Inflammatory macrophage (primary cell): Measurements from ENCODE around the gene GOLGA6L25.
"Not testable (repeated sequence)": the region's sequence is repeated elsewhere in the genome, so short reads cannot be mapped to it uniquely, and the experiment has no call there.

ENCODE experiments used
- DNase-seq, 2 donors: peaks; one replicate each; pipeline ENCODE4 v3.0.0-alpha.2; 2020 to 2022
- total RNA-seq, 18 experiments: gene quantifications; one replicate each; lab custom pipeline; 2026; ENCODE audit warnings: mixed read lengths in 6 of 18, inconsistent platforms in 2 of 18; lab: John Stamatoyannopoulos, UW

GOLGA6L25 gene
- 0 to 0.07 (median 0) reads per million in 18 experiments for total RNA-seq

- DNase-seq: not testable (repeated sequence)
Measured at GRCh38 chr15:28553268-28553667, at the start of gene GOLGA6L25. TSS of gene GOLGA6L25 (plus strand) at chr15:28553568. CDS start at chr15:28553629, 61 bp downstream.

GRCh38 chr15:28508217-28508889 is 45.0 kb upstream of the GOLGA6L25 start:
- not testable (repeated sequence) for DNase-seq

- not testable (repeated sequence) for DNase-seq
Measured at GRCh38 chr15:28514128-28514527, 39.2 kb upstream of the GOLGA6L25 start.

- DNase-seq: not testable (repeated sequence)
Measured at GRCh38 chr15:28515208-28515607, 38.2 kb upstream of the GOLGA6L25 start.

- DNase-seq: not testable (repeated sequence)
Measured at GRCh38 chr15:28532954-28533353, 20.4 kb upstream of the GOLGA6L25 start, which contains the start of gene GOLGA8G. TSS of gene GOLGA8G (minus strand) at chr15:28532971. CDS start at chr15:28532909, 62 bp downstream.

GRCh38 chr15:28573351-28573750 is 20.0 kb downstream of the GOLGA6L25 start:
- not testable (repeated sequence) for DNase-seq

GRCh38 chr15:28588977-28589606 is 35.7 kb downstream of the GOLGA6L25 start:
- DNase-seq: not testable (repeated sequence)

GRCh38 chr15:28589769-28590168 is 36.4 kb downstream of the GOLGA6L25 start:
- DNase-seq: not testable (repeated sequence)

- not testable (repeated sequence) for DNase-seq
Measured at GRCh38 chr15:28592395-28592794, 39.0 kb downstream of the GOLGA6L25 start.

- not testable (repeated sequence) for DNase-seq
Measured at GRCh38 chr15:28593424-28594129, 40.2 kb downstream of the GOLGA6L25 start.

GRCh38 chr15:28597471-28597870 is 44.1 kb downstream of the GOLGA6L25 start:
- DNase-seq: not testable (repeated sequence)

GRCh38 chr15:28598209-28598608 is 44.8 kb downstream of the GOLGA6L25 start:
- DNase-seq: not testable (repeated sequence)

GRCh38 chr15:28602152-28602551 is 48.8 kb downstream of the GOLGA6L25 start:
- not testable (repeated sequence) for DNase-seq
